Effector CD8-positive, alpha-beta T cell (primary cell): ENCODE results near the gene OXCT1.
"Not testable (repeated sequence)": the region's sequence is repeated elsewhere in the genome, so short reads cannot be mapped to it uniquely, and the experiment has no call there.

Source experiments
- DNase-seq: peaks from one replicate; lab custom pipeline; 2025; lab: John Stamatoyannopoulos, UW

OXCT1 gene

GRCh38 chr5:41874512-41875060 lies 4.4 kb upstream of the OXCT1 start:
- DNase-seq = no peak

DNA sequence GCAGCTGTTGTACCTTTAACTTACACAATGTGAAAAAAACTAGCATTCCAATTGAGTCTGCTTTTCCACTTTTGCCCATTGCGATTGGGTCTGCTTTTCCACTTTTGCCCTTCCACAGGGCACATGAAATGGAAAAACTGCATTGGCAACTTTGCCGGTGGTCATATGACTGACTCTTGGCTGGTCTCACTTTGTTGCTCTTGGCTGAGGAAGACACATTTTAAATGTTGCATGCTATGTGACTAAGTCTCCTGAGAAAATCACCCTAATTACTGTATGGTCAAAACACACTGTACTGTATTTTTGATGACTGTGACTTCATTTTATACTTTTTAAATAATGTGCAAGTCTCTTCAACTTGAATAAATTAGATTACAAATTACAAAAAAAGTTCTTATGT lies 1.6 kb upstream of the OXCT1 start:
- no peak for DNase-seq

DNA sequence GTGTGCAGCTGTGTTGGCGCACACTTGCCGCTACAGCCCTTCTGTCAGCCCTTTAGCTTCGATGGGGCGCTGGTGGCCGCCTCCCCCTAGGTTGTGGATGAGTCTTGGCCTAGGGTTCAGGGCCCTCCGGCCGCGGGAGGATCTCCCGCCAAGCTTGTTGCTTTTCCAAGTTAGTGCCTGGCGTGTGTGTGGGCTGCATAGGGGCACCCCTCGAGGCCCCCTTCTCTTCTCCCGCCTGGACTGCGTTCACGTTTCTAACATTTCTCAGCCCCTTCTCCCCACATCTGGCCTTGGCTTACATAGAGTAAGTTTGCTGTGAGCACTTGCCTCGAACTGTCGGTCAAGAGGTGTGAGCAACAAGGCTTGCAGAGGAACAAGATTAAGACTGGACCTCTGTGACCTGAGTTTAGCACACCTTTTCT lies 413 bp upstream of the OXCT1 start:
- DNase-seq = no peak

GRCh38 chr5:41869151-41869723 lies 988 bp downstream of the OXCT1 start:
- no peak for DNase-seq

- DNase-seq = no peak
These were observed 6.2 kb downstream of the OXCT1 start for GRCh38 chr5:41863871-41864486.

DNA sequence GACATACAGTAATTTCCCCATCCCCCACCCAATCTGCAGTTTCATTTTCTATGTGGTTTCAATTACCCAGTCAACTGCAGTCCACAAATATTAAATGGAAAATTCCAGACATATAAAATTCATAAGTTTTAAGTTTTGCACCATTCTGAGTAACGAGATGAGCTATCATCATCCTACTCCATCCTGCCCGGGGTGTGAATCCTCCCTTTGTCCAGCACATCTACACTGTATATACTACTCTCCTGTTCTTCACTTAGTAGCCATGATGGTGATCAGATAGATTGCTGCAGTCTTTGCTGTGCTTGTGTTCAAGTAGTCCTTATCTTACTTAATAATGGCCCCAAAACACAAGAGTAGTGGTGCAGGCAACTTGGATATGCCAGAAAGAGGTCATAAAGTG lies 11.3 kb downstream of the OXCT1 start:
- no peak for DNase-seq

- no peak for DNase-seq
These were observed 12.2 kb downstream of the OXCT1 start for GRCh38 chr5:41857989-41858388.

DNA sequence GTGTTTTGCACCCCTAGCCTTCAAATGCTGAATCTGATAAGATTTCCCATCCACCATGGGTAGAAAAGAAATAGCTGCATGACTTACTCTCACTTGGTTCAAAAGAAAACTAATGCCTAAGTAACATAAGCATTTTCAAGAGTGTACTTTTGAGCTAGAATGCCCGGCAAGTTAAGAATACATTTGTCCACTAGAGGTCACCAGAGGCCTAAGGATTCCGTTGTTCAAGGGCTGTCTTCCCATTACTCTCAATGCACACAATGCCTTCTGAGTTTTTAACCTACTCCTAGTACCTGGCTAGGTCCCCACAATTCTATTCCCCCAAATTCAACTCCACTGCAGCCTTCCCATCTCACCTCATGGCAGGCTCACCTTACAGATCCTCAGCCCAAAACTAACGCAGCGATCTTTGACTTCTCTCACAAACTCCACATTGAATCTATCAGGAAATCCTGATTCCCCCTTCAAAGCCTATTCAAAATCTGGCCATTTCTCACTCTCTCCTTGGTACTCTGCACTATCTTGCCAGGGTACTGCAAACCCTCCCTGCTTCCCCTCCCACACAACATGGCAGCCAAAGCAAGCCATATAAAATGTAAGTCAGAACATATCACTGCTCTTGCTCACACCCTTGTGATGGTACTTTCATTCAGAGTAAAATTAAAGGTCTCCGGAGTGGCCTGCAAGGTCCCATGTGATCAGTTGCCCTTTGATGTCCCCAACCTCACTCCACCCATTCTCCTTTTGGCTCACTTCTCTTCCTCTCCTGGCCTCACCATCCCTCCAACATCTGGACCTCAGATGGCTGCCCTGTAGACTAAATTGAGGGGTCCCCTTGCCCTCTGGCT lies 13.4 kb downstream of the OXCT1 start:
- DNase-seq = peak; percentile 16

- DNase-seq = no peak
These were observed 17.9 kb downstream of the OXCT1 start for GRCh38 chr5:41852293-41852692.

DNA sequence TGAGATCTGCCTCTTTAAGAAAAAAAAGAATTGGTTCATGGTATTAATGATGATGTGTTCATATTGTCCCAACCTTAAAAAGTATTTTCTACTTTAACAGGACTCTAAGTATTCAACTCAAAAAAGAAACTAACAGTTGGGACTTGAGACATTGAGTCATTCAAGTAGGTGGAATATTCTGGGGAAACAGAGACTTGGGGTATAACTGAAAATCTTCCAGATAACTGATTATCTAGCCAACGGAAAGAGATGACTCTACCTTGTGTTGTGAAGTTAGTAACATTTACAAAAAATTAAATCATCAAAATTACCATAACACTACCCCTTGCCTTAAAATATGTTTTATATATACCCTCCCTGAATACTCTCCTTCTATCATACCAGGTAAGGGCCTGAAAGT lies 19.1 kb downstream of the OXCT1 start:
- no peak for DNase-seq

- DNase-seq = no peak
These were observed 21.2 kb downstream of the OXCT1 start for GRCh38 chr5:41848983-41849382.

DNA sequence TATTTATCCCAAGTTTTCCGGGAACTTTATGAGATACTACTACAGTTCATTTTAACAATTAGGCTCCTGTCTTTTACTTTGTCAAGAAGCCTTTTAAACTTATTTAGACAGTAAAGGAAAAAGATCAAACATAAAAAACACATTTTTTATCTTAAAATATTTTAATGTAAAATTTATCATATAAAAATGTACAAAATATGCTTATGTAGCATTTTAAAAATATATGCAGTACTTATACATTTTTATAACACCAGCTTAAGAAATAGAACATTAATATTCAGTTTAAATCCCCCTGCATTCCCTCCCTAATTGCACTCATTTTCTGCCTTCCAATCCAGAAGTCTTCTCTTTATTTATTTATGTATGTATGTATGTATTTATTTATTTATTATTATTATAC lies 24.5 kb downstream of the OXCT1 start:
- not testable (repeated sequence) for DNase-seq

DNA sequence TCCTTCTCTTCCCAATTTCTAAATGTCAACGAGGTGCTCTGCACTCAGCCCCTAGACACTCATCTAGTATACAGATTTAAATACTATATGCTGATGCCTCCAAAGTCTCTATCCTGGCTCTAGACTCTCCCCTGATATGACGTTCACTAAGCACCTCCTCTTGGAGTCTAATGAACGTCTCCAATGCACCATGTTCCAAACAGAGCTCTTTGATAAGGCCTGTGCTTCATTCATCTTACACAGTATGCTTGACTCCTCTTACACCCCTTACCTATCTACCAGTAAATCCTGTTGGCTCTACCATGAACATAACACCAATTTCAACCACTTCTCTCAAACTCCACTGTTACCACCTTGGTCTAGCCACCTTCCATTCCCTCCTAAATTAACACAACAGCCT lies 25.7 kb downstream of the OXCT1 start:
- no peak for DNase-seq

DNA sequence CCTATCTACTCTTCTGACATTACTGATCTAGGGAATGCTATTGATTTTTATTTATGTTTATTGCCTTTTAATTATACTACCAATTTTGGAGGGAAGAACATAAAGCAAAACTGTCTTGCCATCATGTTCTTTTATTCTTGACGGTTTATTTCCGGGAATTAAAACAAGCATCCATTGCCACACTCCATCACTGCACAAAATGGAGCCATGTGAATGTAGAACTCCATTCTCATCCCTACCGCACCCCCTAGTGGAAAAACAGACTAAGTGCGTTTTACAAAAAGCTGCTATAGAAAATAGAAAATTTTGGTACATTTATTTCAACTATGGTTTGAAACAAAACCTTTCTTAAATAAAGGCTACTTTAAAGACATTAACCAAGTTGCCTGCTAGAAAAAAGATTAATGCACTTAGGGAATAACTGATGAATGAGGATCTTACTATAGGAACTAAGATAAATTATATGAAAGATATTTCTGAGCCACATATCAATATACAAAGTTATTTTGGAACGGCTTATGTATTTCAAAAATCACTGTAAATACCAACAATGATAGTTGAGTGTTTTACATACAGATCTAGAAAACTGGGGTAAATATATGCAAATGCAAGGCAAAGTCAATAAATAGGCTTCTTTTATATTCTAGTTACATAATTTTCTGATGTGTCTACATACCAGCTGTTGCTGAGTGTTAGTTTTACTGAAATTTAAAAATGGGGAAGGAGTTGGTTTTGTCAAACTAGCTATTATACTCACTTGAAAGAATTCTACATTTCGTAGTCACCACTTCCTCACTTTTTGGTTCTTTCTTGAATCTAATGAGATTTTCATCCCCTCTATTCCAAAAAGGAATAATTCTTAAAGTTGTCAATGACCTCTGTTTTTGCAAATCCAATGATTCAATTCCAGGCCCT lies 26.5 kb downstream of the OXCT1 start:
- no peak for DNase-seq

DNA sequence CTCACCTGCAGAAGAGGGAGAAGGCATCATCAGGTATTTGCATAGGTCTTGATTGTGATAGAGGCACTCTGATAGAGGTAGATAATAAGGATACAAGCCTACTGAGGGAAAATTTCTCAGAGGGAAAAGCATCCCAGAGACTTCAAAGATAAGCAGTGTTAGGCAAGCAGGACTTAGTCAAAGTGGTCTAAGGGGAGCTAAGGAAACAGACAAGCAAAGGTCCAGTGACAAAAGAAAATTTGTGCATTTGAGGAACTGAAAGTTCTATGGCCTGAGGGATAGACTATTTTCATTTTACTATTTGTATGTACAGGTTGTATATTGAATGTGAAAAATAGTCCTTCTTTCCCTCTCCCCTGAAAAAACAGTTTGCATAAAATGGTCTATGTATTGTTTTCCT lies 27.4 kb downstream of the OXCT1 start:
- DNase-seq = no peak

DNA sequence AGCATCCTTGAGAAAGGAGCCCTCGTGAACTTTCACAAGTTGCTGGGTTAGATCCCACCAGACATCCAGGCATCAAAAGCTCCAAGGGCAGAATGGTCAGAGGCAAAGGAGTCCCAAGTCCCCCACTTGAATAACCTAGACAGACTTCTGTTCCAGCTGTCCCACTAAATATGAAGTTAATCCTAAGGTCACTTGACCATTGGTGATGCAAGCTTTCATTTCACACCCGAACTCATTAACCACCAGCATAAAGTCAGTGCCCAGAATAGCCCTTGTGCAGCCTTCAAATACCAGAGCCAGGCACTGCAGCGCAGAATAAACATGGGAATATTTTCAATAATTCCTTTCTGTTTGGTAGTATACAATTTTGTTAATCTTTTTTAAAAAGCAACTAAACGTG lies 28.9 kb downstream of the OXCT1 start:
- DNase-seq = no peak

DNA sequence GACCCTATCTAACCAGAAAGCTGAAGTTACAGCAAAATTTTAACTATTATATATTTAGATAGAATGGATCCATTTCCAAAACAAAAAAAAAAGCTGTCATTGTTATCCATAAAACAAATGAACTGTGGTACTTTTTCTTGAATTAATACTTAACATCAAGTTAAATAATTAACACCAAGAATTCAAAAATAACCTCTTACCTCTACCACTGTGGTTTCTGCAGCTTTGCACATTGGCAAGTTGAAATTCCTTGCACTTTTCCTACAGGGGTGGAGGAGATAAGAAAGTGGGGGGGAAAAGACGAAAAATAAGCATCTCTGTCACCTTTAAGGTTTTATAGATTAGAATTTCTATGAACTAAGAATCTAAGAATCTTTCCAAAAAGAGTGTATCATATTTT lies 30.0 kb downstream of the OXCT1 start:
- no peak for DNase-seq

DNA sequence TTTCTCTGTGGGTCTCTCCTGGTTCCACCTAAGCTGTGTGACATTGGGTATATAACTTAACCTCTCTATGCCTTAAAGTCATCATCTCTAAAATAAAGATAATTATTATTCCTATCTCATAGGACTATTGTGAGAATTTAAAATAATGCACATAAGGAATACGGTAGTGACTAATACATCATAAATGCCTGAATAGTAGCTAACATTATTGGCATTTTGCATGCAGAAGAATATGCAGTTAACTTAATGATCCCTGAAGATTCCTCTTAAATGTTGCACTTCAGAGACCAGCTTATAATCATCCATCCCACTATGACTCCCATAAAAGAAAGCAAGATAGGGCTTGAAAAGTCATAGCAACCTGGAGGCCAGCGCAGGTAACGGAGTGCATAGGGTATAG lies 32.4 kb downstream of the OXCT1 start:
- no peak for DNase-seq

- DNase-seq = no peak
These were observed 34.6 kb downstream of the OXCT1 start for GRCh38 chr5:41835645-41836044.

GRCh38 chr5:41834506-41834905 lies 35.7 kb downstream of the OXCT1 start:
- no peak for DNase-seq

DNA sequence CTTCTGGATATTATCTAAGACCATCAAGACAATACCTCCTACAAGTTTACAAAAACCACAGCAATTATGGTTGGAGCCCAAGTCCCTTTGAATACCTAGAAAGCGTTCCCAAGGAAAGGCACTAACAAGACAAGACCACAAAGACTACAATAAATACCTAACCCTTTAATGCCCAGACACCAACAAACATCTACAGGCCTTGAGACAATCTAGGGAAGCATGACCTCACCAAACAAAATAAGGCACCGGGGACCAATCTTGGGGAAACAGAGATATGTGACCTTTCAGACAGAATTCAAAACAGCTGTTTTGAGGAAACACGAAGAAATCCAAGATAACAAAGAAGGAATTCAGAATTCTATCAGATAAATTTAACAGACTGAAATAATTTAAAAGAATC lies 37.8 kb downstream of the OXCT1 start:
- DNase-seq = no peak

GRCh38 chr5:41831155-41831554 lies 39.1 kb downstream of the OXCT1 start:
- DNase-seq = no peak
